Body of pancreas (tissue), 4 donors: ENCODE results near the gene HIKESHI.

Source experiments
- CTCF ChIP-seq, 7 experiments: fragments of 450-650 bp in 4 of 7; fragments of 200-600 bp in 3 of 7; sonication (generic) in 3 of 7; IDR thresholded peaks; one replicate each; pipeline ENCODE4 v1.5.1; 2016 to 2019; ENCODE audit warnings: antibody characterized with exemption in 7 of 7
- POLR2A ChIP-seq, 3 donors: fragments of 450-650 bp; IDR thresholded peaks; one replicate each; pipeline ENCODE4 v1.6.1; 2016; ENCODE audit warnings: antibody characterized with exemption in 3 of 3, mild to moderate bottlenecking in 2 of 3

GRCh38 chr11:86274503-86274902 is 27.5 kb upstream of the HIKESHI start:
- no peak for TF ChIP-seq CTCF (IDR thresholded peaks at IDR 0.05)
- no peak for TF ChIP-seq POLR2A (IDR thresholded peaks at IDR 0.05)
